Mesodermal cell (in vitro differentiated cells): ENCODE data around the gene ARHGEF10L.
"Not testable (repeated sequence)": the region's sequence is repeated elsewhere in the genome, so short reads cannot be mapped to it uniquely, and the experiment has no call there.

Experiments used
- H3K27ac ChIP-seq: 2 replicates; pipeline ENCODE4 v1.7.0; 2013; ENCODE audit warnings: mild to moderate bottlenecking, low read depth, low read length, moderate library complexity; ENCODE audit not compliant: severe bottlenecking
- H3K36me3 ChIP-seq: 2 replicates; pipeline ENCODE4 v1.7.1; 2013; ENCODE audit warnings: mild to moderate bottlenecking, low read length, moderate library complexity; ENCODE audit not compliant: control insufficient read depth, insufficient read depth
- H3K4me1 ChIP-seq: one replicate; pipeline ENCODE4 v1.7.1; 2013; ENCODE audit warnings: mild to moderate bottlenecking, low read length; ENCODE audit not compliant: insufficient read depth, control insufficient read depth, poor library complexity, severe bottlenecking
- H3K4me3 ChIP-seq: 2 replicates; pipeline ENCODE4 v1.7.0; 2013; ENCODE audit warnings: low read length, control low read depth, mild to moderate bottlenecking; ENCODE audit not compliant: insufficient read depth, poor library complexity, severe bottlenecking; ENCODE audit errors: extremely low read depth
- H3K9me3 ChIP-seq: 2 replicates; pipeline ENCODE4 v1.7.1; 2013; ENCODE audit warnings: mild to moderate bottlenecking, low read length, moderate library complexity; ENCODE audit not compliant: control insufficient read depth
- WGBS, 2 experiments: methylation state at CpG; one replicate each; pipeline ENCODE4 v1.1.5; 2013; ENCODE audit warnings: missing lambda C conversion rate in 2 of 2; ENCODE audit not compliant: insufficient coverage in 2 of 2; 5-methylcytosine and 5-hydroxymethylcytosine counted together

The ARHGEF10L gene

DNA sequence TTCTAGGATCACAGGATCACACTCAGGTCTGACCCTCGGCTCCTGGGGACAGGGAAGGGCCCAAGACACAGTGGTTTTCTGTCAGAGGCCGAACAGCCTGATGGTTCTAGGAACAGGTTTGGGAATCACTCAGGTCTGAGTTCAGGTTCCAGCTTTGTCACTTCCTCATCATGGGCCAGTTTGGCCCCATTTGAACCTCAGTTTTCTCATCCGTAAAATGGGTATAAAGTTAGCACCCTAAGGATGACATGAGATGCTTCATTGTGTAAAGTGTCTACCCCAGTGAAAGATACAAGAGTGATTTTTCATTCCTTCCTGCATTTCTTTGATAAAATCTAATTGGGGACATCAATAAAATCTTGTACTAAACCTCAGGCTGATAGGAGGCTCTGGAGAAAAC is 204.4 kb downstream of the ARHGEF10L start:
- 96 to 100% methylated on average over 2 to 3 of the region's 3 CpGs for WGBS, 2 experiments
- H3K4me3 ChIP-seq = no peak overlapping the region

DNA sequence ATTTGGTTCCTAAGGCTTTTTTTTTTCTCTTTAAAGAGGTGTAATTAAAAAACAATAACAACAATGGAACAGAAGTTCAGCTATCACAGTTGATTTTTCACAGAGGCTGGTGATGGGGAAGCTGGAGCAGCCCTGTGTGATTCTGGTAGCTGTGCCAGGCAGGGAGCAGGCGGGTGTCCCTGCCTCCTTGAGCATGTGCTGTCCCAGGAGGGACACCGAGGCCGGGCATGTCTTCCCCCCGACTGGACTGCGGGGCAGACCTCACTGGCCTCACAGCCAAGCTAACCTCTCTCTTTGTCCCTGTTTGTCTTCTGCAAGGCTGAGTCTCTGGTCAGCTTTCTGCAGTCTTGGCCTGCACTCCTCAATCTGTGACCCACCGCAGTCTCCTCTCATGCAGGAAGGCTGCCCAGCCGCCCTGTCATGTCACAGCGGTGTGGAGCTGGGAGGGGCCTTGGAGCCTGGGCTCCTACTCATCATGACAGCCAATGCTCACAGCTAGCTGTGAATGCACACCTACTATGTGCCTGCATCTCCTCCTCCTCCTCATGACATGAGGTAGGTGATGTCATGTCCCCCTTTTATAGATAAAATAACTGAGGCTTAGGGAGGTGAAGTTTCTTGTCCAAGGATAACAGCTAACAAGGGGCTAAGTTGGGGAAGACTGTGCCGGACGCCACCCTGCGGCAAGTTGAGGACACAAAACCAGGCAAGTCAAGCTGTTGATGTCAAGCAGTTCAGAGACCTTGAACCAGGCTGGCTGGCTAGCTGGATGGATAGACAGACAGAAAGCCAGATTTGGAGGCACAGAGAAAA is 205.4 kb downstream of the ARHGEF10L start:
- WGBS, 2 experiments = 82 to 96% methylated on average over 11 of the region's 11 CpGs

More for the DNA sequence above, 204.4 kb downstream of the ARHGEF10L start:
- no peaks in the 10 kb centered on the region for H3K36me3 ChIP-seq
- H3K4me1 ChIP-seq = no peaks in the 10 kb centered on the region
- H3K27ac ChIP-seq = no peak overlapping the region
- no peaks in the 10 kb centered on the region for H3K9me3 ChIP-seq

DNA sequence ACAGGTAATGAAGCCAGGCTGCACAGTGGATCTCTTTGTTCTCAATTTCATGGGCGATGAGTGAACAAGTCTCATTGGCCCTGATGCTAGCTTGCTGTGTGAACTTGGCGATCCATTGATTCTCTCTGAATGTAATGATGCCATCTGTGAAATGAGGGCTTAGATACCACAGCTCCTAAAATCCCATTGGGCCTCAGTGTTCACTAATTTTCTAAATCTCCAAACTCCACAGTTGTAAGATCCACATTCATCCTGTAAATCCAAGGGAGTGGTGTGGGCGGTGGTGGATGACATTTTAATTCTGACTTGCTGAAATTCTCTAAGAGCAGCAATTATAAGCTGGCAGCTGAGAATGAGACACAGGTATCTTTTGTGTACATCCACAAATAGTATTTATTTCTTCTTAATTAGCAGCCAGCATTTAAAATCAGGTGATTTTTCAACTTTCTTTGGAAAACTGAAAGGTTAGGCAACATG is 206.0 kb downstream of the ARHGEF10L start:
- no peaks in the 10 kb centered on the region for H3K36me3 ChIP-seq
- no peaks in the 10 kb centered on the region for H3K4me1 ChIP-seq
- no peak overlapping the region for H3K4me3 ChIP-seq
- no peak overlapping the region for H3K27ac ChIP-seq
- no peaks in the 10 kb centered on the region for H3K9me3 ChIP-seq
- WGBS, 2 experiments = 80 to 100% methylated on average over 1 of the region's 3 CpGs

More for the DNA sequence above, 205.4 kb downstream of the ARHGEF10L start:
- H3K27ac ChIP-seq = no peak overlapping the region
- H3K36me3 ChIP-seq = no peaks in the 10 kb centered on the region
- no peaks in the 10 kb centered on the region for H3K4me1 ChIP-seq
- no peak overlapping the region for H3K4me3 ChIP-seq
- no peaks in the 10 kb centered on the region for H3K9me3 ChIP-seq

DNA sequence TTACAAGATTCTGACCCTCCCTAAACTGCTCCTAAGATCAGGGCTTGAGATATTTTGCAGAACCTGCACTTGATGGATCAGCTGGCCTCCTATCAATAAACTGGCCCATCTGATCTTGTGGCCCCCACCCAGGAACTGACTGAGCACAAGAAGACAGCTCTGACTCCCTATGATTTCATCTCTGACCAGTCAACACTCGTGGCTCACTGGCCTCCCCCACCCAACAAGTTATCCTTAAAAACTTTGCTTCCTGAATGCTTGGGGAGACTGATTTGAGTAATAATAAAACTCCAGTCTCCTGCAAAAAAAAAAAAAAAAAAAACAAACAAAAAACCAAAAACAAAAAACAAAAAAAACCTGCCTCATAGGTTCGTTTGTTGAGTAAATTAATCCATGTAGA is 206.8 kb downstream of the ARHGEF10L start:
- not testable (repeated sequence) for H3K36me3 ChIP-seq, H3K4me3 ChIP-seq, H3K9me3 ChIP-seq, H3K27ac ChIP-seq, H3K4me1 ChIP-seq
- 75% methylated on average over 1 of the region's 2 CpGs; no CpG with 5 or more reads in 1 of the 2 experiments for WGBS, 2 experiments

DNA sequence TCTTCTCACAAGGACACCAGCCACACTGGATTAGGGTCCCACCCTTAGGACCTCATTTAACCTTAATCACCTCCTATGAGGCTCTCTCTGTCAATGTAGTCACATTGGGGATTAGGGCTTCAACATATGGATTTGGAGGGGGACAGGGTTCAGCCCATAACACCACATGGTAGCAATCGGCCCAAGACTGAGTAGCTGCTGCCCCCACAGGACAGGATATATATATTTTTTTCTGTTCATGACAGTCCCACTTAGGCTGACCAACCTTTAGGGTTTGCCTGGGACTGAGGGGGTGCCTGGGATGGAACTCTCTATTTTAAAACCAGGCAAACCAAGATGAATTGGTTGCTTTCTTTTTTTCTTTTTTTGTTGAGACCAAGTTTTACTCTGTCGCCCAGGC is 207.4 kb downstream of the ARHGEF10L start:
- Histone ChIP-seq H3K4me1 (no peaks in the 10 kb centered on the region), H3K4me3 (no peak overlapping the region), H3K36me3 (no peaks in the 10 kb centered on the region), H3K9me3 (no peaks in the 10 kb centered on the region), H3K27ac (no peak overlapping the region)
- 80 to 90% methylated on average over 1 of the region's 2 CpGs for WGBS, 2 experiments
